ENCODE data around the gene SPEF2. TPM values are rescaled to one million over a fixed set of nuclear protein-coding genes. Genes with fewer than 3 reads are reported as not detected.
"Not testable (repeated sequence)": the region's sequence is repeated elsewhere in the genome, so short reads cannot be mapped to it uniquely, and the experiment has no call there.

Gene SPEF2
- total RNA-seq, 1 experiment from 2014 or later: 0.87 TPM

GRCh38 chr5:35671541-35672295, 54.1 kb downstream of the SPEF2 start:
- POLR2A ChIA-PET: no interaction called here
- Histone ChIP-seq H3K36me3 (ENCODE audit: control insufficient read depth, insufficient read depth, low read length) (no peaks in the 10 kb centered on the region), H3K27ac (ENCODE audit: low read length) (no peak overlapping the region), H3K27me3 (ENCODE audit: control insufficient read depth, insufficient read depth, low read length) (no peaks in the 10 kb centered on the region), H3K4me3 (ENCODE audit: low read depth in 2 of 2, low read length in 2 of 2) (no peak overlapping the region), H3K4me1 (ENCODE audit: control insufficient read depth, insufficient read depth, low read length) (no peaks in the 10 kb centered on the region), H3K9me3 (ENCODE audit: control insufficient read depth, insufficient read depth, low read depth, low read length) (no peaks in the 10 kb centered on the region)
- ATAC-seq: no peak
- BruUV-seq (replicated peaks): no TSS peak
- DNase-seq (ENCODE audit: low read depth, low spot score): no peak
- CTCF ChIA-PET: no interaction called here
- TF ChIP-seq TCF7L2 (IDR thresholded peaks at IDR 0.05; ENCODE audit: low read depth, low read length): no peak
- no peak for TF ChIP-seq CTCF (IDR thresholded peaks at IDR 0.05)
- no peak for TF ChIP-seq POLR2AphosphoS5 (IDR thresholded peaks at IDR 0.05; ENCODE audit: low read depth, low read length)
- no peak for TF ChIP-seq REST (IDR thresholded peaks at IDR 0.05; ENCODE audit: insufficient read depth in 1 of 2, low read depth in 2 of 2, low read length in 1 of 2)
- TF ChIP-seq SIN3A (IDR thresholded peaks at IDR 0.05; ENCODE audit: borderline replicate concordance, insufficient read depth, low read depth, low read length): no peak
- intact Hi-C loops (cut with micrococcal nuclease; ENCODE audit: unreplicated experiment): no loop called here
- in situ Hi-C loops (cut with HindIII; ENCODE audit: low pct_unique_long_range_greater_than_20kb, low sequenced_read_pairs): no loop called here

- H3K4me1 ChIP-seq (ENCODE audit: control insufficient read depth, insufficient read depth, low read length); H3K36me3 ChIP-seq (ENCODE audit: control insufficient read depth, insufficient read depth, low read length); H3K27me3 ChIP-seq (ENCODE audit: control insufficient read depth, insufficient read depth, low read length); H3K9me3 ChIP-seq (ENCODE audit: control insufficient read depth, insufficient read depth, low read depth, low read length); BruUV-seq (replicated peaks); POLR2A ChIA-PET; CTCF ChIA-PET; H3K4me3 ChIP-seq (ENCODE audit: low read depth in 2 of 2, low read length in 2 of 2); in situ Hi-C loops (cut with HindIII; ENCODE audit: low pct_unique_long_range_greater_than_20kb, low sequenced_read_pairs); H3K27ac ChIP-seq (ENCODE audit: low read length); DNase-seq (ENCODE audit: low read depth, low spot score); ATAC-seq; intact Hi-C loops (cut with micrococcal nuclease; ENCODE audit: unreplicated experiment): not testable (repeated sequence)
These were observed 54.6 kb downstream of the SPEF2 start for GRCh38 chr5:35672296-35672655.

GRCh38 chr5:35672995-35673394, 55.3 kb downstream of the SPEF2 start:
- no peak for TF ChIP-seq SIN3A (IDR thresholded peaks at IDR 0.05; ENCODE audit: borderline replicate concordance, insufficient read depth, low read depth, low read length)
- TF ChIP-seq TCF7L2 (IDR thresholded peaks at IDR 0.05; ENCODE audit: low read depth, low read length): no peak
- TF ChIP-seq REST (IDR thresholded peaks at IDR 0.05; ENCODE audit: insufficient read depth in 1 of 2, low read depth in 2 of 2, low read length in 1 of 2): no peak
- no peak for TF ChIP-seq POLR2AphosphoS5 (IDR thresholded peaks at IDR 0.05; ENCODE audit: low read depth, low read length)
- no peak for TF ChIP-seq CTCF (IDR thresholded peaks at IDR 0.05)
- Histone ChIP-seq H3K4me1 (ENCODE audit: control insufficient read depth, insufficient read depth, low read length) (no peaks in the 10 kb centered on the region), H3K27me3 (ENCODE audit: control insufficient read depth, insufficient read depth, low read length) (no peaks in the 10 kb centered on the region), H3K27ac (ENCODE audit: low read length) (no peak overlapping the region), H3K9me3 (ENCODE audit: control insufficient read depth, insufficient read depth, low read depth, low read length) (no peaks in the 10 kb centered on the region), H3K4me3 (ENCODE audit: low read depth in 2 of 2, low read length in 2 of 2) (no peak overlapping the region), H3K36me3 (ENCODE audit: control insufficient read depth, insufficient read depth, low read length) (no peaks in the 10 kb centered on the region)
- intact Hi-C loops (cut with micrococcal nuclease; ENCODE audit: unreplicated experiment): no loop called here
- CTCF ChIA-PET: no interaction called here
- no TSS peak for BruUV-seq (replicated peaks)
- in situ Hi-C loops (cut with HindIII; ENCODE audit: low pct_unique_long_range_greater_than_20kb, low sequenced_read_pairs): no loop called here
- no peak for ATAC-seq
- no peak for DNase-seq (ENCODE audit: low read depth, low spot score)
- POLR2A ChIA-PET: no interaction called here
